Right lobe of liver (tissue), 6 donors: ENCODE results near the gene HPS1. TPM values are rescaled to one million over a fixed set of nuclear protein-coding genes. Genes with fewer than 3 reads are reported as not detected.

Experiments
- ATAC-seq, 4 donors: fragments of 200-7000 bp; cut with Tn5 transposase; one replicate each; pipeline ENCODE4 v1.9.1; 2020; ENCODE audit warnings: mild to moderate bottlenecking in 4 of 4, moderate library complexity in 4 of 4
- DNase-seq, 3 donors: peaks; one replicate each; pipeline ENCODE4 v3.0.0-alpha.2; 2020
- H3K27ac ChIP-seq, 3 donors: fragments of 200-600 bp; one replicate each; pipeline ENCODE4 v1.8.0; 2022
- H3K27me3 ChIP-seq, 2 donors: fragments of 200-600 bp; one replicate each; pipeline ENCODE4 v1.8.0; 2022
- H3K36me3 ChIP-seq, 4 donors: fragments of 200-600 bp; sonication (generic) in 1 of 4; one replicate each; pipeline versions ENCODE4 v1.5.1 to v1.8.0; 2017 to 2022; ENCODE audit warnings: control low read depth in 1 of 4
- H3K4me1 ChIP-seq, 4 donors: fragments of 200-600 bp; sonication (generic) in 1 of 4; one replicate each; pipeline versions ENCODE4 v1.5.1 to v1.8.0; 2017 to 2022; ENCODE audit warnings: control low read depth in 1 of 4
- H3K4me3 ChIP-seq, 3 donors: fragments of 200-600 bp; one replicate each; pipeline ENCODE4 v1.8.0; 2022
- H3K9me3 ChIP-seq, 4 donors: fragments of 200-600 bp; sonication (generic) in 1 of 4; one replicate each; pipeline versions ENCODE4 v1.5.1 to v1.8.0; 2017 to 2022; ENCODE audit warnings: control low read depth in 1 of 4
- POLR2A ChIP-seq: fragments of 450-650 bp; IDR thresholded peaks from one replicate; pipeline ENCODE4 v1.6.1; 2017; ENCODE audit warnings: antibody characterized with exemption, mild to moderate bottlenecking
- WGBS: methylation state at CpG from one replicate; pipeline ENCODE4 v1.1.6; 2018; ENCODE audit warnings: low coverage, low lambda C conversion rate; ENCODE audit not compliant: insufficient coverage; ENCODE audit errors: missing lambda C conversion rate; 5-methylcytosine and 5-hydroxymethylcytosine counted together
- intact Hi-C, 2 donors: fragments of 100-400 bp; cut with DNase I; formaldehyde crosslinking; loops; one replicate each; pipeline versions ENCODE4 v1.11.2 to v1.14.1; 2022
- total RNA-seq, 6 experiments: library from RNA; depleted of rRNA in 2 of 6; stranded (reverse); fragments of >200 nt in 2 of 6; fragmentation: NEBNext Ultra II Directional in 3 of 6; extraction: Animal tissue kit (Norgen Biotek cat#: 25700) in 3 of 6; gene quantifications; one replicate each; pipeline versions ENCODE4 v1.1.0 to v1.2.4, GENCODE V29; 2016 to 2023
- TF ChIP-seq, protein P1 (sequence below), 4 donors: fragments of 200-600 bp in 3 of 4; fragments of 450-650 bp in 1 of 4; IDR thresholded peaks; one replicate each; pipeline versions ENCODE4 v1.5.1 to v1.8.0; 2016 to 2022; ENCODE audit warnings: antibody characterized with exemption in 4 of 4, mild to moderate bottlenecking in 2 of 4
- donor health status: DM: no; HTN: yes; CAD: no.
- donor health status: DM: no; HTN: no; CAD: no.
- donor health status: DM: no; HTN: no; CAD: no.
- donor health status: DM: no; HTN: yes; CAD: no.
- donor health status: DM: no; HTN: yes; CAD: no.

Gene HPS1
- total RNA-seq, 6 experiments from 2014 or later = 18.2 to 44.5 (median 32.0) TPM

DNA sequence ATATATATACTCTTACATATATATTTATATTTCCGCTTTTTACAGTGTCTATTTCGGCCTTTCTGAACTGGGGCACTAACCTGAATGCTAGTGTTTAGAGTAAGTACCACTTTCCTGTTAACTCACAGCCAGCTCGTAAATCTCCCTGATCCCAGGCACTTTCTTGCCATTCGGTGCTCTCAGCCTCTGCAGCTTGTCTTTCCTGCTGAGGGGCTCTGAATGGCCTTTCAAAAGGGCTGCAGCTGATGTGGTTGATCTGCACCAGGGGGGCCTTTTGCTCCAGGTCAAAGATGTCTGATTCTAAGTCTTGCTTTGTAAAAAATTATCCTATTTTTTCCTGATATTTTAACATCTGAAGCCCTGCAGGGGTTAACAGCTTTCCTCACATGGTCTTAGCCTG is 25.5 kb upstream of the HPS1 start:
- intact Hi-C loops = loop anchor here in 1 of 2 donors (10.0 kb wide), 1 partner anchor 773 kb away; no protein-coding TSS in a partner anchor
- TF ChIP-seq, protein P1, sequence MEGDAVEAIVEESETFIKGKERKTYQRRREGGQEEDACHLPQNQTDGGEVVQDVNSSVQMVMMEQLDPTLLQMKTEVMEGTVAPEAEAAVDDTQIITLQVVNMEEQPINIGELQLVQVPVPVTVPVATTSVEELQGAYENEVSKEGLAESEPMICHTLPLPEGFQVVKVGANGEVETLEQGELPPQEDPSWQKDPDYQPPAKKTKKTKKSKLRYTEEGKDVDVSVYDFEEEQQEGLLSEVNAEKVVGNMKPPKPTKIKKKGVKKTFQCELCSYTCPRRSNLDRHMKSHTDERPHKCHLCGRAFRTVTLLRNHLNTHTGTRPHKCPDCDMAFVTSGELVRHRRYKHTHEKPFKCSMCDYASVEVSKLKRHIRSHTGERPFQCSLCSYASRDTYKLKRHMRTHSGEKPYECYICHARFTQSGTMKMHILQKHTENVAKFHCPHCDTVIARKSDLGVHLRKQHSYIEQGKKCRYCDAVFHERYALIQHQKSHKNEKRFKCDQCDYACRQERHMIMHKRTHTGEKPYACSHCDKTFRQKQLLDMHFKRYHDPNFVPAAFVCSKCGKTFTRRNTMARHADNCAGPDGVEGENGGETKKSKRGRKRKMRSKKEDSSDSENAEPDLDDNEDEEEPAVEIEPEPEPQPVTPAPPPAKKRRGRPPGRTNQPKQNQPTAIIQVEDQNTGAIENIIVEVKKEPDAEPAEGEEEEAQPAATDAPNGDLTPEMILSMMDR (IDR thresholded peaks at IDR 0.05) = no peak
- no peak for DNase-seq
- ATAC-seq = no peak
- Histone ChIP-seq H3K4me1 (no peaks in the 10 kb centered on the region), H3K27ac (no peak overlapping the region), H3K27me3 (no peaks in the 10 kb centered on the region), H3K4me3 (no peak overlapping the region), H3K36me3 (no peaks in the 10 kb centered on the region), H3K9me3 (no peaks in the 10 kb centered on the region)
- 27% methylated on average over 3 of the region's 4 CpGs for WGBS

DNA sequence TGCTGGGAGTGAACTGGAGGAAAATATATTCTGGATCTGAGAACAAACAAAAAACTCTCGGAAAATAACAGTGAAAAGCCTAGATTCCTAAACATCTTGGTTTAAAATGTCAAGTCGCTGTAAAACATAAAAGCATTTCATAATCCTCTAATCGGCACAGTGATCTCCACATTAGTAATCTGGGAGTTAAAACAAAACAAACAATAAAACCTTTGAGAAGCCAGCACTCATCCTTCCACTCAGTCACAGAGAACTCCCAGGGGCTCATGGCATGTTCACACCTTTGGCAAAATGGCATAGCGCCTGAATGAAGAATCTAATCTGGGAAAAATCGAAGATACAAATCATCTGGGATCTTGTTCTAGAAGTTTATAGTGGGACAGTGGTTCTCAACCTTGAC is 24.1 kb upstream of the HPS1 start:
- Histone ChIP-seq H3K27me3 (no peaks in the 10 kb centered on the region), H3K36me3 (no peaks in the 10 kb centered on the region), H3K4me1 (no peaks in the 10 kb centered on the region), H3K9me3 (no peaks in the 10 kb centered on the region), H3K27ac (no peak overlapping the region), H3K4me3 (no peak overlapping the region)
- ATAC-seq (no peak), DNase-seq (no peak)
- intact Hi-C loops = loop anchor here in 1 of 2 donors (10.0 kb wide), 1 partner anchor 774 kb away; no protein-coding TSS in a partner anchor
- 85% methylated on average over 5 of the region's 5 CpGs for WGBS
- TF ChIP-seq POLR2A = no peak
- TF ChIP-seq, protein P1 (IDR thresholded peaks at IDR 0.05) = no peak

DNA sequence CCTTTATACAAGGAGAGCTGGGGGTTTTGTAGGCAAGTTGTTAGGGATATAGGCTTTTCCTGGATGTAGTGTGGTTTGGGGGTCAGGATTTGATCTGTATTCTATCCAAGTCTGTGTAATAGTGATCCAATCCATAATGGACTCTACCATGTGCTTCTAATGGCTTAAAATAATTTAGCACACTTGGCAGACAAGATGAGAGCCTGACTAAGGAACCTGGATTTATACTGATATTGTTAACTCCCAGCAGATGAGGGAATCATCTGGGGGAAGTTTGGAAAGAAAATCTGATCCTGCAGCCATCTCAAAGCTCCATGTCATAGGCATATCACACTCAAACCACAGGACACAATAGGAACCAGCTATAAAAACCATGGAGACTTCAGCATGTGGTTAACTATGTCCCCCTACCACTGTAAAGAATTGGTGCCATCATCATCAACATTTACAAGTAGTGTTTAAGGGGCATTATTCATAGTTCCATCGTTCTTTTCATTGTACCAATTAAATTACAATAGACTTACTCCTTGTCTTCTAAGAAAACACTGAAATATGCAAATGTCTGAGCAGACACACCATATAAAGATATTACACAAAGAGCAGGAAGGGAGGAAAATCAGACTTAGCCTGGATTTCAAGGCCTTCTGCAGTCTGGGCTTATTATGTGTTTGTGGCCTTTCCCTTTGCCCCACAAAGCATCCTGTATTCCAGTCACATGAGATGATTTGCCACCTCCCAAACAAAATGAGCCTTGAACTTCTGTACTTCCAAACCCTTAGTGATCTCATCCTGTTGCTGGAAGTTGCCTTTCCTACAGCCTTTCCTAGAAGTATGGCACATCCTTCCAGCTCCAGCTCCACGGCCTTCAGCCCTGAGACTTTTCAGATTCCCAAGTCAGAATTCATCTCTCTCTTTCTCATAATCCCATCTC is 22.5 kb upstream of the HPS1 start:
- TF ChIP-seq, protein P1 (IDR thresholded peaks at IDR 0.05) = no peak
- no peak for TF ChIP-seq POLR2A
- H3K4me3 ChIP-seq = no peak overlapping the region
- no peak overlapping the region for H3K27ac ChIP-seq
- no peaks in the 10 kb centered on the region for H3K36me3 ChIP-seq
- WGBS = 59% methylated on average over 2 of the region's 2 CpGs
- ATAC-seq (peak in 2 of 4 donors; percentile 11 to 58), DNase-seq (no peak)
- intact Hi-C loops = loop anchor here in 1 of 2 donors (10.0 kb wide), 1 partner anchor 706 kb away; no protein-coding TSS in a partner anchor
- no peaks in the 10 kb centered on the region for H3K4me1 ChIP-seq
- H3K27me3 ChIP-seq = no peaks in the 10 kb centered on the region
- no peaks in the 10 kb centered on the region for H3K9me3 ChIP-seq

DNA sequence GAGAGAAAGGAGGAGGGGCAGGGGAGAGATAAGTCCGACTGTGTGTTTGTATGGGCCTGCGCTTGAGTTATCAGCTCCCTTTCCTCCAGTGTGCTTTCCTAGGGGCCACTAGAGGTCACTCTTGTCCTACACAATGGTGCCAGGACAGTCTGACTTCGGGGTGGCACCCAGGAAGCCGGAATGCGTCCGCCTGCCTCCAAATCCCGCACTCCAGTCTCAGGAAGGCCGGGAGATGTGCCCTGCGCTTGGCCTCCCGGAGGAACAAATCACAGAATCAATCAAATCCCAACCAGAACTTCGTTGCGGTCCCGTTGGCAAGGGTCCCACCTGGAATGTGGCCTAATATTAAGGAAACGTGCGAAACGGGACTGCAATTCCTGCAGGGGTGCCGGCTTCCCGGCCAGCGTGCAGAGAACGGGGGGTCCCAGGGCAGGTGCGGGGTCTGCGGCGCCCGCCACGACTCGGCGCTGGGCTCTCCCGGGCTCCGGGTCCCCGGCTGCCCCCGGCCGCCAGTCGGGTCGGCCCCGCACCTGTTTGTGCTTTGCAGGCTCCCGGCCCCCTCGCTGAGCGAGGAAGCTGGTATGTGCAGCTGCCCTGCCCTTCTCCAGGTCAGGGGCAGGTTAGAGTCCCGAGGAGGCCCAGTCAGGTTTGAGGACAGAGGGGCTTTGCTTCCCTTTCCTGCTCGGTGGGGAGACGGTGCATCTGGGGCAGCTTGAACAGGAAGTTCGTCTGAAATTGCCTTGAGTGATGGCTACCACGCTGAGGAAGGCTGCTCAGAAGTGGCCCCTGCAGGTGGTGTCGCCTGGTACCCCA is 21.0 kb upstream of the HPS1 start:
- H3K9me3 ChIP-seq = no peaks in the 10 kb centered on the region
- no peak overlapping the region for H3K27ac ChIP-seq
- ATAC-seq = peak; percentile 98 to 99 (median 98)
- H3K4me1 ChIP-seq = no peaks in the 10 kb centered on the region
- no peaks in the 10 kb centered on the region for H3K36me3 ChIP-seq
- peak; percentile 69 to 77 (median 76) for DNase-seq
- 0% methylated on average over 10 of the region's 44 CpGs for WGBS
- peak overlapping the region; percentile 49 to 58 (median 51) for H3K4me3 ChIP-seq
- TF ChIP-seq, protein P1 (IDR thresholded peaks at IDR 0.05) = peak; percentile 81 to 87 (median 81)
- no peak for TF ChIP-seq POLR2A
- intact Hi-C loops = loop anchor here in 1 of 2 donors (10.0 kb wide), 1 partner anchor 707 kb away; no protein-coding TSS in a partner anchor
- H3K27me3 ChIP-seq = no peaks in the 10 kb centered on the region
